MM.1S (cell line): ENCODE results near the gene FRY.

Source experiments
- DNase-seq: peaks from one replicate; pipeline ENCODE4 v3.0.0-alpha.2; 2015
- H2AFZ ChIP-seq: fragments of 300-600 bp; sonication (generic); 2 replicates; pipeline ENCODE4 v1.6.0; 2016; ENCODE audit warnings: antibody characterized with exemption, low read length
- H3F3A ChIP-seq: fragments of 300-600 bp; sonication (generic); 2 replicates; pipeline ENCODE4 v1.6.1; 2016; ENCODE audit warnings: mild to moderate bottlenecking, antibody characterized with exemption, low read length, moderate library complexity, mixed read lengths; ENCODE audit not compliant: insufficient read depth
- H3K27ac ChIP-seq: fragments of 300-600 bp; sonication (generic); 2 replicates; pipeline ENCODE4 v1.5.1; 2016; ENCODE audit warnings: mild to moderate bottlenecking, low read length
- H3K27me3 ChIP-seq: fragments of 300-600 bp; sonication (generic); replicated peaks from 2 replicates; pipeline ENCODE4 v1.6.0; 2016; ENCODE audit warnings: low read length; ENCODE audit not compliant: insufficient read depth
- H3K36me3 ChIP-seq: fragments of 300-600 bp; sonication (generic); replicated peaks from 2 replicates; pipeline ENCODE4 v1.6.1; 2016; ENCODE audit warnings: mild to moderate bottlenecking, low read length, mixed read lengths; ENCODE audit not compliant: insufficient read depth
- H3K4me1 ChIP-seq: fragments of 300-600 bp; sonication (generic); 2 replicates; pipeline ENCODE4 v1.6.1; 2016; ENCODE audit warnings: low read length, mixed read lengths
- H3K4me2 ChIP-seq: fragments of 300-600 bp; sonication (generic); 2 replicates; pipeline ENCODE4 v1.6.0; 2016; ENCODE audit warnings: low read depth, low read length
- H3K4me3 ChIP-seq: fragments of 300-600 bp; sonication (generic); 2 replicates; pipeline ENCODE4 v1.5.1; 2016; ENCODE audit warnings: low read length, mixed read lengths
- H3K79me2 ChIP-seq: fragments of 300-600 bp; sonication (generic); 2 replicates; pipeline ENCODE4 v1.6.1; 2016; ENCODE audit warnings: mixed run types, low read length, mixed read lengths
- H3K9ac ChIP-seq: fragments of 300-600 bp; sonication (generic); 2 replicates; pipeline ENCODE4 v1.6.1; 2016; ENCODE audit warnings: low read length, mixed read lengths
- H3K9me2 ChIP-seq: fragments of 300-600 bp; sonication (generic); replicated peaks from 2 replicates; pipeline ENCODE4 v1.6.1; 2016; ENCODE audit warnings: mild to moderate bottlenecking, low read length, mixed read lengths; ENCODE audit not compliant: insufficient read depth
- H3K9me3 ChIP-seq: fragments of 300-600 bp; sonication (generic); replicated peaks from 2 replicates; pipeline ENCODE4 v1.6.1; 2016; ENCODE audit warnings: mild to moderate bottlenecking, low read length, mixed read lengths; ENCODE audit not compliant: insufficient read depth
- H4K20me1 ChIP-seq: fragments of 300-600 bp; sonication (generic); 2 replicates; pipeline ENCODE4 v1.6.1; 2016; ENCODE audit warnings: mild to moderate bottlenecking, low read length, moderate library complexity, mixed read lengths; ENCODE audit not compliant: insufficient read depth
- EZH2 ChIP-seq: fragments of 300-600 bp; sonication (generic); optimal IDR thresholded peaks from 2 replicates; pipeline ENCODE3; 2017; ENCODE audit warnings: low read depth, mild to moderate bottlenecking, antibody characterized with exemption, low read length, mixed read lengths
- EZH2phosphoT487 ChIP-seq: fragments of 300-600 bp; sonication (generic); IDR thresholded peaks from 2 replicates; pipeline ENCODE4 v1.6.1; 2018; ENCODE audit warnings: antibody characterized with exemption, low read length
- TF ChIP-seq, protein P1 (sequence below): fragments of 300-600 bp; sonication (generic); IDR thresholded peaks from 2 replicates; pipeline ENCODE4 v1.5.1; 2016; ENCODE audit warnings: antibody characterized with exemption, low read length, mixed read lengths

The FRY gene

DNA sequence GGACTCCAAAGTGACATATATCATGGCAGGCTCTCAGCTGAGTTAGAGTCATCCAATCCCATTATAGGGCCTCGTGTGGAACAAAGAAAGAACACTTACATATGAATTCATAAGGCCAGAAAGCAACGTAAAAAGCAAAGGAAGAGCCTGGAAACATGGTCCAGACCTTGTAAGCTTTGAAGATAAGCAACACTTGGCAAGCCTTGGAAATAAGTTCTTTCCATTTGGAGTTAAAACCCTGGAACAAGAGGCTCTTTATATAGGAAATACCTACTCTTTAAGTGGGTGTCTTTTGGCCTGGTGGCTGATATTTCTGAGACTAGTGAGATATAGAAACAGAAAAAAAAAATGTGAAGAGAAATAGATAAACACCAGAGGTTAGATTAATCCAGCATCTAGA, 234.2 kb downstream of the FRY start:
- H3K4me3 ChIP-seq, result no peak overlapping the region
- no peak overlapping the region for H3K9ac ChIP-seq

DNA sequence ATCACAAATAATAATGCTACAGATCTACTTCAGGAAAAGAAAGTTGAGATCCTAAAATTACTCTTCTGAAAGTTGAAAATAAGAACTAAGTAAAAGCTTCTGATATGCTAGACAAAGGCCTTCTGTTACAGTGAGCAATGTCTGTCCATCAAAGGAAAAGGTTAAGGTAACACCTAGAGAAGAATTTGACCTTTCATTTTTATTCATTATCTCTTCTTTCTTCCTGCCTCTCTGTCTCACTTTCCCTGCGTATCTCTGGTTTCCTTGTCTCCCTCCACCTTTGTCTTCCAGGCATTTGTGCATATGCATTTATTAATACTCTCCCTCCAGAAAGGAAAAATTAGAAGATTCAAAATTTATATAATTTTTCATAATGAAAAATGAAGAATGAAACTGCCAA, 234.6 kb downstream of the FRY start:
- no peaks in the 10 kb centered on the region for H3K79me2 ChIP-seq
- H3K36me3 ChIP-seq, result no peaks in the 10 kb centered on the region
- H4K20me1 ChIP-seq, result no peaks in the 10 kb centered on the region
- no peaks in the 10 kb centered on the region for H3K9me3 ChIP-seq
- no peak overlapping the region for H3K9ac ChIP-seq
- H3K4me1 ChIP-seq, result no peaks in the 10 kb centered on the region
- no peaks in the 10 kb centered on the region for H3F3A ChIP-seq
- no peak for TF ChIP-seq EZH2phosphoT487
- no peak for TF ChIP-seq EZH2
- TF ChIP-seq, protein P1, sequence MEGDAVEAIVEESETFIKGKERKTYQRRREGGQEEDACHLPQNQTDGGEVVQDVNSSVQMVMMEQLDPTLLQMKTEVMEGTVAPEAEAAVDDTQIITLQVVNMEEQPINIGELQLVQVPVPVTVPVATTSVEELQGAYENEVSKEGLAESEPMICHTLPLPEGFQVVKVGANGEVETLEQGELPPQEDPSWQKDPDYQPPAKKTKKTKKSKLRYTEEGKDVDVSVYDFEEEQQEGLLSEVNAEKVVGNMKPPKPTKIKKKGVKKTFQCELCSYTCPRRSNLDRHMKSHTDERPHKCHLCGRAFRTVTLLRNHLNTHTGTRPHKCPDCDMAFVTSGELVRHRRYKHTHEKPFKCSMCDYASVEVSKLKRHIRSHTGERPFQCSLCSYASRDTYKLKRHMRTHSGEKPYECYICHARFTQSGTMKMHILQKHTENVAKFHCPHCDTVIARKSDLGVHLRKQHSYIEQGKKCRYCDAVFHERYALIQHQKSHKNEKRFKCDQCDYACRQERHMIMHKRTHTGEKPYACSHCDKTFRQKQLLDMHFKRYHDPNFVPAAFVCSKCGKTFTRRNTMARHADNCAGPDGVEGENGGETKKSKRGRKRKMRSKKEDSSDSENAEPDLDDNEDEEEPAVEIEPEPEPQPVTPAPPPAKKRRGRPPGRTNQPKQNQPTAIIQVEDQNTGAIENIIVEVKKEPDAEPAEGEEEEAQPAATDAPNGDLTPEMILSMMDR, result no peak
- no peaks in the 10 kb centered on the region for H3K9me2 ChIP-seq
- no peak overlapping the region for H2AFZ ChIP-seq
- H3K27me3 ChIP-seq, result no peaks in the 10 kb centered on the region
- H3K4me2 ChIP-seq, result no peak overlapping the region
- H3K4me3 ChIP-seq, result no peak overlapping the region
- DNase-seq, result no peak
- H3K27ac ChIP-seq, result no peak overlapping the region

More for the DNA sequence above, 234.2 kb downstream of the FRY start:
- H3K27ac ChIP-seq, result no peak overlapping the region
- H3F3A ChIP-seq, result no peaks in the 10 kb centered on the region
- H3K9me2 ChIP-seq, result no peaks in the 10 kb centered on the region
- H3K79me2 ChIP-seq, result no peaks in the 10 kb centered on the region
- H2AFZ ChIP-seq, result no peak overlapping the region
- no peaks in the 10 kb centered on the region for H4K20me1 ChIP-seq
- H3K27me3 ChIP-seq, result no peaks in the 10 kb centered on the region
- H3K9me3 ChIP-seq, result no peaks in the 10 kb centered on the region
- no peaks in the 10 kb centered on the region for H3K4me1 ChIP-seq
- TF ChIP-seq EZH2, result no peak
- TF ChIP-seq, protein P1, result no peak
- TF ChIP-seq EZH2phosphoT487, result no peak
- no peaks in the 10 kb centered on the region for H3K36me3 ChIP-seq
- no peak overlapping the region for H3K4me2 ChIP-seq
- no peak for DNase-seq

DNA sequence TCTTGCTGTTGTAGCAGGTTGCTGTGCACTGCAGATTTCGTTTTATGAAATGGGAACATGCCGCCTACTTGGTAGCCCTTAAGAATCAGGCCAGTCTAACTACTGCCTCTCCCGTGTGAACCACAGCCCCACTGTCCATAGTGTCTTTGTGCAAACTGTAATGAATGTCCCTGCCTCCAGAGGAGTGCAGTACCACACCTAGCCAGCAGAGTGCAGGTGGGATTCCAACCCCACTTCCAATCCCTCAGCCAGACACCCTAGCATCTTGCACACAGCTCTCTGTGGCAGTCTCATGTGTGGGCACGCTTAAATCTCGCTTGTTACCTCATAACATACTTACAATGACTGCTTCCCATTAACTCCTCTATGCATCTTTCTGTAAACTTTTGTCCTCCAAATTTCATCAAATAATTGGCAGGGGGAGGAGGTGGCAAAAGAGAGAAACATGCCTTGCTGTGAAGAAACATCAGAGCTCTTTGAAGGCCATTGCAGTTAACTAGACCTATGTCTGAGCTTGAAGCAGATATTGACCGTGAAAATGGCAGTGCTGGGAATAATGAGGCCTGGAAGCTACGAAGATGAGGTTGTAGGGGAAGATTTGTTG, 236.4 kb downstream of the FRY start:
- Histone ChIP-seq H3K36me3 (no peaks in the 10 kb centered on the region), H3K27ac (no peak overlapping the region), H4K20me1 (no peaks in the 10 kb centered on the region), H3K4me2 (no peak overlapping the region), H3K9me3 (no peaks in the 10 kb centered on the region), H2AFZ (no peak overlapping the region), H3K4me3 (no peak overlapping the region), H3K4me1 (no peaks in the 10 kb centered on the region), H3K79me2 (no peaks in the 10 kb centered on the region), H3F3A (no peaks in the 10 kb centered on the region), H3K9me2 (no peaks in the 10 kb centered on the region), H3K27me3 (no peaks in the 10 kb centered on the region), H3K9ac (no peak overlapping the region)
- TF ChIP-seq EZH2, result no peak
- TF ChIP-seq, protein P1, result peak; percentile 75
- peak; percentile 21 for DNase-seq
